Upper lobe of left lung (tissue), 4 donors: ENCODE data around the gene FKRP.

ENCODE experiments used
- CTCF ChIP-seq, 6 experiments: fragments of 450-650 bp in 4 of 6; fragments of 200-600 bp in 2 of 6; sonication (generic) in 2 of 6; IDR thresholded peaks; one replicate each; pipeline ENCODE4 v1.5.1; 2016 to 2019; ENCODE audit warnings: antibody characterized with exemption in 6 of 6
- EP300 ChIP-seq, 4 donors: sonication (generic); formaldehyde crosslinking; IDR thresholded peaks; one replicate each; pipeline ENCODE4 v1.5.1; 2017; ENCODE audit warnings: antibody characterized with exemption in 4 of 4, control low read depth in 2 of 4

- TF ChIP-seq EP300 (IDR thresholded peaks at IDR 0.05) (no peak), CTCF (IDR thresholded peaks at IDR 0.05) (no peak)
Measured at GRCh38 chr19:46803555-46803954, 57.7 kb downstream of the FKRP start.
